SKM-1 treated with dmso at 0.1 percent for 144 hours (cell line): ENCODE data around the gene CLIC6.

Source experiments
- DNase-seq: peaks from one replicate; lab custom pipeline; 2025; ENCODE audit not compliant: unreplicated experiment; lab: John Stamatoyannopoulos, UW

The CLIC6 gene

DNA sequence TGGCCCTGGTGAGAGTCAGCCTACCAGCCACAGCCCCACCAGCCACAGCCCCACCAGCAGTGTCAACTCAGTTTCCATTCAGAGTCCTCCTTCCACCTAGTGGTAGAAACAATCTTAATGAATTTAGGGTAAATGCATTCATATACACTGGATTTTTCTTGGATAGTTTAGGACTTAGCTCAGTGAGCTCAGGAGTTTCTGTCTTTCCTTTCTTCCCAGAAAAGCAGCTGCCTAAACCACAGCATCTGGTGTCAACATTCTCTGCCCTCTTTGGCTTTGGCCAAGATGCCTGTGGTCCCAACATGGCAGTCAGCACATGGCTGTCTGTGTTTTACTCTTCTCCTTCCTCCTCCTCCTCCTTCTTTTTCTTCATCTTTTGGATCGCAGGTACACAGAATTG is 94.0 kb downstream of the CLIC6 start:
- no peak for DNase-seq

DNA sequence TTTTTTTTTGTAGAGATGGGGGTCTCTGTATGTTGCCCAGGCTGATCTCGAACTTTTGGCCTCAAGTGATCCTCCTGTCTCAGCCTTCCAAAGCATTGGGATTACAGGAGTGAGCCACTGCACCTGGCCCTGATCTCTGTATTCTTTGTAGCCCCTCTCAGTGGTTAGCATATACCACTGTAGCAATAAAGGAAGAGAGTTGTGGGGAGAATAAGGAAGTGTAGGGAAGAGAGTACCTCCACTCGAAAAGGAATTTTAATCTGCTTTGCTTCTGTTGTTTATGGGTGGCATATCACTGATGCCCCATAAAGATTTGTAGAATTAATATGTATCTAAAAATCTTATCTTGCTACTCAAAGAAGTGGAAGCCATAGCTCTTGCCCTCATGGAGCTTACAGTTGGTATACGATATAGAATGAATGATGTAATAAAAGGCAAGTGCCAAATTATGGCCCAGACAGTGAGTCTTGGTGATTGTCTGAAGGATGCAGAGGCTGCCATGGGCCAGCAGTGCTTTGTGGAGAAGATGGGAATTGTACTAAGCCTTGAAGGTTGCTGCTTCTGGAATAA is 96.0 kb downstream of the CLIC6 start:
- DNase-seq, result no peak

DNA sequence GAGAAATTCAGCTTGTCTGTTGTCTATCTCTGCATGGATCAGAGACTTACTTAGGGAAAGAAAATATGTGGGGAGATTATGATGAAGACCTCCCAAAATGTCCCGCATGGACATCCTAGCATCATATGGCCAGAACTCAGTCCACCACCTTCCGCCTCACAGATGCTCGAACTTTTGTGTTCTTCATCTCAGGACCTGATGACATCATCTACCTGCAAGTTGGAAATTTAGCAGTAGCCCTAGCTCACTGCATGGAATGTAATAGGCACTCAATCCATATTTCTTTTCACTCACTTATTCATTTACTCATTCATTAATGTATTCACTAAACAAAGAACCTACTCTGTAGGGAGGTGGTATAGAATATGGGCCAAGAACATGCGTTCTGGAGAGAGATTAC is 96.8 kb downstream of the CLIC6 start:
- DNase-seq, result no peak

DNA sequence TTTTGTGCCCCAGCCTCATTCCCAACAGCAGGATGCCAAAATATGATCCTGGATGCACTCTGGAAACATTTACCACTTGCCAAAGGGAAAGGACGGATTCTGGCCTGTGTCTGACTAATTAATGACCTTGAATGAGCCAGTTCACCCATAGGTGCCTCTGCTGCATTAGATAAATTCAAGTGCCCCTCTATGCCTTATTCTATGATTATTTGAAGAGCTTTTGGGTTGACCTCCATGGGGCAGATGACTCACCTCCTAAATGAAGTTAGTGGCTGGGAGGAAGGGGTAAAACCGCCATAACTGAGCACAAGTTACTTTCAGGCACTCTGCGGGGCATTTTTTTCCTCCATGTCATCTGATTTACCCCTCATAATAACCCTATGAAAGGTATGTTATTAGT is 98.1 kb downstream of the CLIC6 start:
- no peak for DNase-seq
